Skeletal muscle tissue (tissue), 4 donors: ENCODE data around the gene CHEK2. TPM values are rescaled to one million over a fixed set of nuclear protein-coding genes. Genes with fewer than 3 reads are reported as not detected.

Experiments
- H3K27ac ChIP-seq: one replicate; pipeline ENCODE4 v1.7.0; 2013; ENCODE audit warnings: mild to moderate bottlenecking, low read depth, low read length, inconsistent platforms
- H3K27me3 ChIP-seq, 3 donors: one replicate each; pipeline ENCODE4 v1.7.0; 2013; ENCODE audit warnings: low read length in 3 of 3; ENCODE audit not compliant: control insufficient read depth in 3 of 3, insufficient read depth in 3 of 3
- H3K36me3 ChIP-seq, 3 donors: one replicate each; pipeline ENCODE4 v1.7.0; 2013; ENCODE audit warnings: low read length in 3 of 3; ENCODE audit not compliant: control insufficient read depth in 3 of 3, insufficient read depth in 3 of 3
- H3K4me1 ChIP-seq, 3 donors: one replicate each; pipeline ENCODE4 v1.7.0; 2013; ENCODE audit warnings: low read length in 3 of 3, mild to moderate bottlenecking in 3 of 3; ENCODE audit not compliant: control insufficient read depth in 3 of 3, insufficient read depth in 3 of 3
- H3K4me3 ChIP-seq, 3 donors: one replicate each; pipeline ENCODE4 v1.7.0; 2013; ENCODE audit warnings: low read length in 3 of 3
- H3K9ac ChIP-seq, 3 donors: one replicate each; pipeline ENCODE4 v1.7.0; 2013; ENCODE audit warnings: low read length in 3 of 3, mild to moderate bottlenecking in 3 of 3, moderate library complexity in 2 of 3, low read depth in 1 of 3
- H3K9me3 ChIP-seq, 3 donors: one replicate each; pipeline ENCODE4 v1.7.0; 2013; ENCODE audit warnings: low read length in 3 of 3; ENCODE audit not compliant: control insufficient read depth in 3 of 3
- total RNA-seq: library from RNA; depleted of rRNA; stranded (reverse); fragments of >200 nt; gene quantifications from one replicate; pipeline ENCODE4 v1.2.3, GENCODE V29; 2014
- donor health status: Osteomylitis.

Gene CHEK2
- total RNA-seq: 12.5 TPM

GRCh38 chr22:28741785-28742561 lies at the start of gene CHEK2, which contains the start of gene HSCB:
TSS of gene CHEK2 (minus strand) at chr22:28741820. CDS start at chr22:28734721, 7,099 bp downstream.
TSS of gene HSCB (plus strand) at chr22:28742039. CDS start at chr22:28742096, 57 bp downstream.
- Histone ChIP-seq H3K27me3 (no peaks in the 10 kb centered on the region), H3K9ac (peak within 1 kb of the TSS; percentile 96 to 99 (median 98)), H3K36me3 (peaks cover 12 to 27% (median 20%) of the 10 kb centered on the region in 3 donors), H3K4me1 (peaks cover 10 to 19% (median 14%) of the 10 kb centered on the region in 3 donors), H3K4me3 (peak within 1 kb of the TSS; percentile 91 to 97 (median 92)), H3K9me3 (no peaks in the 10 kb centered on the region), H3K27ac (peak within 1 kb of the TSS; percentile 97)

- Histone ChIP-seq H3K4me1 (no peaks in the 10 kb centered on the region), H3K27ac (no peak overlapping the region), H3K36me3 (peaks cover 18 to 49% (median 36%) of the 10 kb centered on the region in 3 donors), H3K4me3 (no peak overlapping the region), H3K9me3 (no peaks in the 10 kb centered on the region), H3K27me3 (no peaks in the 10 kb centered on the region), H3K9ac (no peak overlapping the region)
These were observed 49.5 kb upstream of the CHEK2 start for GRCh38 chr22:28791124-28791523.

- H3K9me3 ChIP-seq: no peaks in the 10 kb centered on the region
- no peak overlapping the region for H3K27ac ChIP-seq
- no peaks in the 10 kb centered on the region for H3K4me1 ChIP-seq
- H3K4me3 ChIP-seq: no peak overlapping the region
- H3K27me3 ChIP-seq: no peaks in the 10 kb centered on the region
- H3K9ac ChIP-seq: no peak overlapping the region
- peaks cover 19 to 49% (median 36%) of the 10 kb centered on the region in 3 donors for H3K36me3 ChIP-seq
These were observed 47.0 kb upstream of the CHEK2 start for GRCh38 chr22:28788601-28789000.

GRCh38 chr22:28783786-28784671 lies 42.4 kb upstream of the CHEK2 start:
- Histone ChIP-seq H3K27me3 (no peaks in the 10 kb centered on the region), H3K9ac (no peak overlapping the region), H3K36me3 (peaks cover 19 to 57% (median 43%) of the 10 kb centered on the region in 3 donors), H3K9me3 (no peaks in the 10 kb centered on the region), H3K4me3 (no peak overlapping the region), H3K4me1 (peaks cover 0 to 9% (median 3%) of the 10 kb centered on the region in 3 donors), H3K27ac (no peak overlapping the region)

- Histone ChIP-seq H3K36me3 (peaks cover 8 to 38% (median 29%) of the 10 kb centered on the region in 3 donors), H3K4me1 (peaks cover 3 to 9% (median 6%) of the 10 kb centered on the region in 3 donors), H3K27ac (no peak overlapping the region), H3K9ac (no peak overlapping the region), H3K9me3 (no peaks in the 10 kb centered on the region), H3K4me3 (no peak overlapping the region), H3K27me3 (no peaks in the 10 kb centered on the region)
These were observed 38.7 kb upstream of the CHEK2 start for GRCh38 chr22:28780296-28780695.

GRCh38 chr22:28779833-28780232 lies 38.2 kb upstream of the CHEK2 start:
- peaks cover 3 to 9% (median 8%) of the 10 kb centered on the region in 3 donors for H3K4me1 ChIP-seq
- H3K9ac ChIP-seq: no peak overlapping the region
- no peak overlapping the region for H3K27ac ChIP-seq
- peaks cover 3 to 37% (median 27%) of the 10 kb centered on the region in 3 donors for H3K36me3 ChIP-seq
- no peak overlapping the region for H3K4me3 ChIP-seq
- no peaks in the 10 kb centered on the region for H3K27me3 ChIP-seq
- H3K9me3 ChIP-seq: no peaks in the 10 kb centered on the region

- no peaks in the 10 kb centered on the region for H3K27me3 ChIP-seq
- peaks cover 7 to 11% (median 10%) of the 10 kb centered on the region in 3 donors for H3K4me1 ChIP-seq
- no peak overlapping the region for H3K4me3 ChIP-seq
- H3K9me3 ChIP-seq: peaks cover 0 to under 1% (median 0%) of the 10 kb centered on the region in 3 donors
- no peak overlapping the region for H3K9ac ChIP-seq
- no peak overlapping the region for H3K27ac ChIP-seq
- H3K36me3 ChIP-seq: peaks cover 4 to 13% (median 12%) of the 10 kb centered on the region in 3 donors
These were observed 32.8 kb upstream of the CHEK2 start for GRCh38 chr22:28774378-28774777.

GRCh38 chr22:28773461-28773867 lies 31.8 kb upstream of the CHEK2 start:
- peaks cover 4 to 13% (median 12%) of the 10 kb centered on the region in 3 donors for H3K36me3 ChIP-seq
- H3K27ac ChIP-seq: peak overlapping the region; percentile 90
- H3K4me3 ChIP-seq: peak overlapping the region; percentile 82 to 89 (median 88)
- peaks cover 7 to 8% (median 7%) of the 10 kb centered on the region in 3 donors for H3K4me1 ChIP-seq
- H3K9me3 ChIP-seq: peaks cover 0 to 3% (median 0%) of the 10 kb centered on the region in 3 donors
- H3K27me3 ChIP-seq: no peaks in the 10 kb centered on the region
- peak overlapping the region; percentile 86 to 97 (median 91) for H3K9ac ChIP-seq

GRCh38 chr22:28772633-28773460 lies 31.2 kb upstream of the CHEK2 start, which contains the start of gene CCDC117:
TSS of gene CCDC117 (plus strand) at chr22:28772695. CDS start at chr22:28772850, 155 bp downstream.
- Histone ChIP-seq H3K4me3 (peak within 1 kb of the TSS; percentile 82 to 89 (median 88)), H3K27me3 (no peaks in the 10 kb centered on the region), H3K4me1 (peaks cover 7 to 8% (median 7%) of the 10 kb centered on the region in 3 donors), H3K36me3 (peaks cover 4 to 13% (median 12%) of the 10 kb centered on the region in 3 donors), H3K27ac (peak within 1 kb of the TSS; percentile 90), H3K9ac (peak within 1 kb of the TSS; percentile 89 to 97 (median 91)), H3K9me3 (peaks cover 0 to 3% (median 0%) of the 10 kb centered on the region in 3 donors)
